Limb (tissue), 2 donors: Measurements from ENCODE around the gene ZNF426.

Experiments
- DNase-seq, 2 donors: peaks; one replicate each; pipeline ENCODE4 v3.0.0-alpha.2; 2016; ENCODE audit errors: extremely low spot score in 2 of 2

The ZNF426 gene

DNA sequence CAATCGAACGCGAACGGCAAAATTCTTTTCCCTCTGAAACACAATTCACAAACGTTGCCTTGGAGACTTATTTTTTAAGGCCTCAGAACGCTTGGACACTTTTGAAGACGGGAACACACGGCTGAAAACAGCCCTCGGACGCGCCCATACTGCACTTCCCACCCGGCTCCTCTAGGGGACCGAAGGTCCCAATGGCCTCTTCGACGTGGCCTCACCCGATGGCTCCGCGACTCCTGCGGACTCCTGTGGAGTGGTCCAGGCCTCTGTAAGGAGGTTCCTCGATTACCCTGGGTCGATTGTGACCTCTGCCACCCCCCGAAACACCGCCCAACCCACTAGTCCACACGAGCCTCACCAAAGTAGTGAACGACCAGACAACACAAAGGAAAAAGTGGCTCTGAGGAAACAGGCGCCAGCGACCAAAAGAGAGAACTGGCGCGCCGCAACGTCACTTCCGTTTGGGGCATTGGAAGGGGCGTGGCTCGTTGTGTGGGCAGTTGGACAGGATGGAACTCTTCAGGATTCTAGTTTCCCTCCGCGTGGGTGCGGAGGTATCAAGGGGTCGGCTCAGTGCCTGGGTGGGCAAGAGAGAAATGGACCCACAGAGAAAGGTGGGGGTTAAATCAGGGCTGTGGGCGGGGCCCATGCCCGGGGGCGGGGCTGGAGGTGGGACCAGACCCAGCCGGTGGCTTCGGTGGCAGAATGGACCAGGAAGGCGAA is 40.1 kb downstream of the ZNF426 start, which contains the start of gene ZNF560:
Gene ZNF560, minus strand, starts transcription at position 434 of the 720 bp plus-strand sequence. CDS start 23,303 bp downstream, outside the sequence.
- no peak for DNase-seq

DNA sequence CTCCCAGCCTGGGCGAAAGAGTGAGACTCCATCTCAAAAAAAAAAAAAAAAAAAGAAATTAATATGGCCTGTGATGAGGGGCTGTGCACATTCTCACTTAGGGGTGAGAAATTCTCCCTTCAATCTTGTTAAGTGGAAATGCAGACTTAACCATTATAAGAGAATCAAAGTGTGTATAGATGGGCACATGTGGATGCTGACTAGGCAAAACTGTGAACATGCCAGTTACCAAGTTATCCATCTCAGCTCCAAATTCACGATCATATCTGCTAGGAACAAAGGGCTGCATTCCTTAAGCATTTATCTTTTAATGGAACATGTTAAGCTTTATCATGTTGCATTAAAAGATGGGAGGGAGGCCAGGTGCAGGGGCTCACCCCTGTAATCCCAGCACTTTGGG is 44.3 kb downstream of the ZNF426 start:
- DNase-seq = no peak

DNA sequence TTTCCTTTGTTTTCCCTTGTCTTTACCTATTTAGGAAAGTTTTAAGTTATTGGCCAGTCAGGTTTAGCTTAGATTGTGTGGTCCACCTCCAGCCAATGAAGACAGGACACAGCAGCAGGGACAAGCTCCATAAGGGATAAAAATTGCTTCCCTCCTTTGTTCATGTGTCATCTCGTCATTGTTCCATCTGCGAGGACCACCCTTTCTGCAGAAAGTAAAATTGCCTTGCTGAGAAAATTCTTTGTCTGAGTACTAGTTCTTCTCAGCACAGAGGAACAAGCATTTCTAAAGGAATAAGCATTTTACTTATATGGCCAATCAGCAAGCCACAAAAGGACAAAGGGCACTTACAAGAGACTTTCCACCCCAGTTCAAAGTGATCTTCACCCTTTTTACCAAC is 51.4 kb downstream of the ZNF426 start:
- no peak for DNase-seq

DNA sequence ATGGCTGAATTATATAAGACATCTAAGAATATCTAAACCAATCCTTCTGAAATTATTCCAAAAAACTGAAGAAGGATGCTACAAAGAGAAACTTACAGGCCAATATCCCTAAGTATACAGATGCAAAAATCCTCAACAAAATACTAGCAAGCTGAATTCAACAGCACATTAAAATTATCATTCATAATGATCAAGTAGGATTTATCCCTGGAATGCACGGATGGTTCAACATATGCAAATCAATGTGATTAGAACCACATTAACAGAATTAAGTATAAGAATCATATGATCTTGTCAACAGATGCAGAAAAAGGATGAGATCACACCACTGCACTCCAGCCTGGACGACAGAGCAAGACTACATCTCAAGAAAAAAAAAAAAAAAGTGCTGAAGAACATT is 53.3 kb downstream of the ZNF426 start:
- DNase-seq = no peak

DNA sequence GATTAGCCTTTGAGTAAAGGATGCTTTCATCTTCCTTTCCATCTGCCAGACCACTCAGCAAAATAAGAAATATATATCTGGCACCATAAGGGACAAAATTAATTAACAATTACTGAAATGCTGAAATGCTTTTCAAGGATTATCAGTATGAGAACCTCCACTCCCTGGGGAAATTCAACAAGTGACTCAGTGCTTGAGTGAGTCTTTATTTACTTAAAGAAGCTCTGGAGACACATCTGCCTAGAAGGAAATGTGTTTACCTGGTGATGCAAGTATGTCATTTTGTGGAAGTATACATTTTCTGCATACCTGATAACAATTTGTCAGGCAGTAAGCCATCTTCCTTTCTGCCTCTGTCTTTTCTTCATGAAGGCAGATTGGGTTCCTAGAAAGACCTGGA is 63.5 kb downstream of the ZNF426 start:
- no peak for DNase-seq
